Measurements from ENCODE around the gene VWA5B1.

- TF ChIP-seq CTCF (IDR thresholded peaks at IDR 0.05; ENCODE audit: insufficient read depth, low read length) (no peak), POLR2AphosphoS5 (IDR thresholded peaks at IDR 0.05; ENCODE audit: low read depth) (no peak), REST (IDR thresholded peaks at IDR 0.05; ENCODE audit: insufficient replicate concordance, low read depth) (no peak)
Observed at GRCh38 chr1:20349561-20349960, 58.9 kb downstream of the VWA5B1 start.

Data from HL-60 (cell line).